HG02759 (cell line): Measurements from ENCODE around the gene RNF215.
A peak's percentile ranks its signal among the peaks of the same experiment; 100 is the strongest.

ENCODE experiments used
- ATAC-seq: cut with Tn5 transposase; IDR thresholded peaks from one replicate; pipeline ENCODE4 v1.9.1; 2021; ENCODE audit warnings: mild to moderate bottlenecking, moderate library complexity; ENCODE audit not compliant: unreplicated experiment

RNF215 gene

DNA sequence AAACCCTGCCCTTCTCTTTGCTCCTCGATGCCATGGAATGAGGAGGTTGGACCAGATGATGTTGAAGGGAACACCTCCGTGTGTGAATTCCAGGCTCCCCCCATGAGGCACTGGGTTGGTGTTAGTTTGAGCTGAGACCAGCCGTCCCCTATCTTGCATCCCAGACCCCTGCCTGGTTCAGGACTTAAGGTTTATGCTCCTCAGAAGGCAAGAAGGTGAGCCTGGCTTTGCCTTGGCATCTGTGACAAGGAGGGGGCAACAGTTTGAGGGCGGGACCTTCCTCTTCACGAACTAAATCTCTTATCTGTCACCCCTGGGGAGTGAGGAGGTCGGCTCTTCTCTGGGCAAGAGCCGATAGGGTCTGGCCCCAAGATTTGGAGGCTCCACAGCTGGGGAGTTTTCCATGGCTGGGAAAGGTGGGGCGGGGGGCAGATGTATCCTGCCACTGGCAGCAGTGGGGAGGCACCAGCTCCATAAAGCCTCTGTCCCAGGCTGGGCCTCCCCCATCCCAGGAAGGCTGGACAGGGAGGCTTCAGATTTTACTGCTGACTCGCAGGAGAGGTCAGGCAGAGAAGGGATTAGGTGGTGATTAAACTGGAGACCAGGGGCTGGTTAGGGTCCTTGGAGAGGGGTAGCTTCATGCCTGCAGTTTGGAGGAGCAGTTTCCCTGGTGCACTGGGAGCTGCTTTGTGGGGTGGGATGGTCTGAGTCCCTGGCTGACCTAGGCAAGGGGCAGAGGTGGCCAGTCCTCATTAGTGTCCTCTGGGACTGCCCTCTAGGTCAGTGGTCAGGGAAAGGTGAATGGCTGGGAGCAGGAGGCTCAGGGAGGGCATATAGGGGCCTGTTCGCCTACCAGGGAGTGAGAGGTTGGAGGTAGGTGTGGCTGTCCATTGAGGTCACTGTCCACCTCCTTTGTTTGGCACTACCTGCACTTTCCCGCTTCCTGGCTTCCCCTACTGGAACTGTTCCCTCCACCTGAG lies 10.7 kb upstream of the RNF215 start:
- ATAC-seq, result no peak

DNA sequence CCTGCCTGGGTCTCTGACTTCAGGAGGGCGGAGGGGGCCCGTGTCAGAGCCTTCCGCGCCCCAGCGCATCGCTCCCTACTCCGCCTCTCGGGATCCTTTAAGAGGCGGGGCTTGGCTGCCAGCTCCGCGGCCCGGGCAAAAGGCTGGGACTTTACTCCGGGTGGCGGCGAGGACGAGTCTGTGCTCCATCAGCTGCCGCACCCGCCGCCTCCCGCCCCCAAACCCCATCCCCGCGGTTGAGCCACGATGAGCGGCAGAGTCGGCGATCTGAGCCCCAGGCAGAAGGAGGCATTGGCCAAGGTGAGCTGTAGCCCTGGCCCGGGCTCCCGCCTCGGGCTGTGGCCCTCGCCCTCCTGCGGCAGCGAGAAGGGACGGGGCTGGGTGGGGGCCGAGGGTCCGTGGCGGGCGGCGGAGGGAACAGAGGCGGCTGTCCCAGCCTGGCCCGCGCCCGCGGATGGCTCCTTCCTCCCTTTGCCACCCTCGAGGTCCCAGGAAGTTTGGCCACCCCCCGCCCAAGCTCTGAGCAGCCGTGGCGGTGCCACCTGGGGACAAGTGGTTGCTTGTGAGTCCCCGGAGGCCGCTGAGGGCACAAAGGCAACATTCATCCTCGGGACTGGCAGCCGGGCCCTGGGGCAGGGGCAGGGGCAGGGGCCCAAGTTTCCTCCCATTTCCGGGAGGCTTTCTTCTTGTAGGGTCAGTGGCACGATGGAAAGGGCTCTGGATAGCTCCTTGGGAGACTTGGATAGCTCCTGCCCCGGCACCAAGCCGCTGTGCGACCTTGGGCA lies 9.9 kb upstream of the RNF215 start, which contains the start of gene SEC14L2:
Gene SEC14L2 (plus strand): TSS at position 148 of the 785 bp plus-strand sequence. CDS start 99 bp downstream, at position 247.
- no peak for ATAC-seq

DNA sequence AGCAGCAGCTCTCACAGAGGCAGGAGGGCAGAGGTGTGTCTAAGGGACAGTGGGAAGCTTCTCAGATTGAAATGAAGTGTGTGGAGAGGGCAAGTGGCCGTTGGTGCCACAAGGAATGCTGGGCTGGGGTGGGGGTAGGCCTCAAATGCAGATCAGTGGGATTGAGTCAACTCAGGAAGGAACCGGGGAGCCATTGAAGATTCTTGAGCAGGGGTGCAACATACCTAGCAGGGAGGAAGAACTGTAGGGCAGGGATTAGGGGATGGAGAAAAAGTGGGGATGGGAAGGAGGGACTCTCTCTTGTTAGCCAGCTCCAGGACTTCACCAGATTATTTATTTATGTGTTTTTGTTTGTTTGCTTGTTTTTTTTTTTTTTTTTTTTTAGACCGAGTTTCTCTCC lies 6.7 kb upstream of the RNF215 start:
- no peak for ATAC-seq

DNA sequence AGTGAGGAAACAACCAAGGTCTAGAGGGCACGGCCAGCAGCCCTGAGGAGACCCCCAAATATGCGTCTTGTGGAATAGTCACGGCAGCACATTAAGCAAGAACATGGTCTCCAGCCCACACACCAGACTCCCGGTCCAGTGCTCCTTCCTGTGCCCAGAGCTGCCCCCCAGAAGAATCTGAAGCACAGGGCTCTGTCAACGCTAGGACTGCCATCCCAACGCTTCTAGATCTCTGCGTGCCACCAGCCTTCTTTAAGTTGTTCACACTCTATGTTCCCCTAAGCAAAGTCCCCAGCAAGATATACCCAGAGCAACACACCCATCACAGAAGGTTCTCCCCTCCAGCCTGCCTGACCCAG lies 6.1 kb upstream of the RNF215 start:
- ATAC-seq, result no peak

DNA sequence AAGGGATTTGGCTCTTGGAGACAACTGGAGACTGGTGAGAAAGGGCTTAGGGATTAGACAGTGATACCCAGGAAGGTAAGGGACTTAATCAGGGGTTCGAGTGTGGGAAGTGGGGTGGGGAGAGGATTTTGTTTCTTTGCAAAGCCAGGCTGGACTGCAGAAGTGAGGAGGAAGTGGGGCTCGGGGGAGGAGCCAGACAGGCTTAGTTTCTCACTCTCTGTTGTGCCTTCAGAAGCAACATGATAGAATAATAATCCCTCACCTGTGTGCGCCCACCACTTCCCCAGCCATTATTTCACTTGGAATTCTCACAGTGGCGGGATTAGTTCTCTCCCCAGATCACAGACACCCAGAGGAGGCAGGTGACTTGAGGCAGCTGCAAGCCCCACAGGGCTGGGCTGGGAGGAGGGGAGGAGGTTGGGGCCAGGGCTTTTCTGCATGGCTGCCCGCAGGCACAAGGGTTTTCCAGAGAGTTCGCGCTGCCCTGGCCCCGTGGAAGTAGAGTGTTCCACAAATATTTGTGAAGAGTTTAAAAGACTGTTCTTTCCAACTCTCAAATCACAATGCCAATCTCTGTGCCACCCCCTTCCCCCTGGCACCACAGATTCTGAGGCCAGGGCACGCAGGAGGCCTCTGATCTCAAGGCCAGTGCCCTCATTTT lies 5.6 kb upstream of the RNF215 start:
- no peak for ATAC-seq

DNA sequence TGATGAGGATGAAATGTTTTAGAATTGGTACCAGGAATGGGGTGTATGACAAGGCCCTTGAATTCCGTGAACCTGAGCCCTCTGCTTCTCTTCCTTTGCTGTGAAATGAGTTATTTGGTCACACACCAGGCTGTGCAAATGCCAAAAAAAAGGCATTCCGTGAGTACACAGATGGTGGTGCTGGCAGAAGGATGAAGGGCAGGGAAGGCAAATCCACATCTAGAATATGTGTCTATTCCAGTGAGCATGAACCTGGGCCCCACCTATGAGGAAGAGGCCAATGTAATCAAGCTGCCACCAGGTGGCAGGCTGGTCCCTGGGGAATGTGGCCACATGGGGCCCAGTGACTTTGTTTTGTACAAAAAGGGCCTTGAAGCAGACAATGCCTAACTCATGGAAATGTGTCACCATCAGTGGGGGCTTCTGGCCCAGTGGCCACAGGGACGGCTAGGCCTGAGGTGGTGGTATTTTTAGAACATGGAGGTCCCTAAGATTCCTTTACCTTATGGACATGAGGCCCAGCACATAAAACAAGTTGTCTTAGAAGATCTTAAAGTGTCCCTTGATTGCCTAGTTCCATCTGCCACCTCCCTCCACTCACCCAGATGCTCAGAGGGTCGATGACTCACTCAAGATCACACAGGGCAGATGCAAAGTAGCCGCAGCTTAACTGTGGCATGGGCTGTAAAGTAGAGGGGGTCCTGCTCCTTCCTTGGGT lies 3.9 kb upstream of the RNF215 start:
- ATAC-seq, result peak; percentile 40

DNA sequence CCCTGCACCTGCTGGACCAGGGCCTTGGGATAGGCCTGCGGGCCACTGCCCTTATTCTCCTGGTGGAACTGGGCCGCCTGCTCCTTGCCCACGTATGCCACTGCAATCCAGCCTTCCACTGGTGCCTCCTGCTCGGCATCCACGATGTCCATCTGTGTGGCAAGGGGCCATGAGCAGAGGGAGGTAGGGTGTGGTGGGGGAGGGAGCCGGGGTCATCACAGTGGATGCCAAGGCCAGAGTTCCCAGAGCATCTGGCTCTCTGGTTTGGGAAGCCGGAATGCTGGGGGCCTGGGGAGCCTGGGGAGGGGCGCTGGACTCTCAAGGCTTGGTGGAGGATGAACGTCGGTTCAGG lies 627 bp downstream of the RNF215 start:
- no peak for ATAC-seq

DNA sequence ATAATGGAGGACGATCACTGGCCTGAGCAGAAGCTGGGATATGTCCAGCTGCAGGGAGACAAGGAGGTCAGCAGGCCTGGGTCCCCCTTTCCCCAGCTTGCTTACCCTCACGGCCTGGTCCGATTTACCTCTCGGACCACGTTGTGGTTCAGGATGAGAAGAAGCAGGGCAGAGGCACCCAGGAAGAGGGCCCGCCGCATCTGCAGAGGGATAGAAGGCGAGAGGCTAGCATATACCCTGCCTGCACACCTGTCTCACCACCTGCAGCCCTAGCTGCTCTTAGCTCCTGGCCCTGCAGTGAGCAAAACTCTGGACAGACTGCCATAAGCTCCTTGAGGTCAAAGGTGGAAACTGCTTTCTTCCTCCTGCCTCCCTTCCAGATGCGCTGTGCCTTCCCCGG lies 1.3 kb downstream of the RNF215 start:
- ATAC-seq, result no peak

DNA sequence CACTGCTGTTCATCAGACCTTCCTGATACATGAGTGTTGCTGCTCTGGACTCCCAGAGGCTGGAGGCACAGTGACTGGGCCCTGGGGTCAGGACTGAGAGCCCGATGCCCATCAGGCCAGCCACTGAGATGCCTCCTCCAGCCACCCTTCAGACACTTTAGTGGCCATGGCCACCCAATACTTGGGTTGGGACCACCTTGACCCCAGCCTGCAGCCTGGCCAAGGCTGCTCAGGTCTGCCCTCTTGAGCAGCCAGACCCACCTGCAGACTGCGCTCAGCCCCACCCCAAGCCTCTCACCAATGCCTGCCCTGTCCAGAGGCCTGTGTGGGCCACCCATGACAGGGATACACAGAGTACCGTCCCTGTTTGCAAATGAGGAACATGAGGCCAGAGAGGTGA lies 4.2 kb downstream of the RNF215 start:
- ATAC-seq, result no peak

DNA sequence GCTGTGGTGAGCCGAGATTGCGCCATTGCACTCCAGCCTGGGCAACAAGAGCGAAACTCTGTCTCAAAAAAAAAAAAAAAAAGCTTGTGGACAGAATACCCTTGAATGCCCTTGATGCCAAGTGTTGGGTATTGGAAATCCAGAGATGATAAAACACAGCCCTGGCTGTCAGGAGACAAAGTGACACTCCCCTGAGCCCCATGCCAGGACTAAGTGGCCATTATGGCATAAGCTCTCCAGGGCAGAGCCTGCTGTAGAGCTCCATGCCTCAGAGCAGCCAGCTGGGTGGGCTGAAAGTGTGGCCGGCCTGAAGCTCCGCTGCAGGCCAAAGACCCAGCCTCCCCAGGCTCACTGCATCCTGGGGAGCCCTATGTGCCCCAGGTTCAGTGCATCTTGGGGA lies 4.9 kb downstream of the RNF215 start:
- ATAC-seq, result no peak

DNA sequence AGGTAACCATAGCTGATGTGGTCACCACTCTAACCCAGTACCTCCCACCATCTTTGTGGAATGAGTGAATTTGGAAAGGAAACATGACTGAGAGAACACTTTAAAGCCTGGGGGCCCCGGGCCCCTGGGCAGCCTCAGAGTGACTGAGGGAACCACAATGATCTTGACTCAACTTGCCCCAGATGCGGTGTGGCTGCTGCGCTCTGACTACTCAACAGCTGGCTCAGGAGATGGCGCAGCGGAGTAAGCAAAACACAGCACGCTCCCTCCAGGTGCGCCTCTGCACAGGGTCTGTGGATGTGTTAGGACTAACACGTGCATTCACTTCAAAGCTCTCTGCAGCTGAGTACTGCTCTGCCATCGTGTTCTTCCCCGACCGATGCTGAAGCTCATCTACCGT lies 5.9 kb downstream of the RNF215 start:
- no peak for ATAC-seq

DNA sequence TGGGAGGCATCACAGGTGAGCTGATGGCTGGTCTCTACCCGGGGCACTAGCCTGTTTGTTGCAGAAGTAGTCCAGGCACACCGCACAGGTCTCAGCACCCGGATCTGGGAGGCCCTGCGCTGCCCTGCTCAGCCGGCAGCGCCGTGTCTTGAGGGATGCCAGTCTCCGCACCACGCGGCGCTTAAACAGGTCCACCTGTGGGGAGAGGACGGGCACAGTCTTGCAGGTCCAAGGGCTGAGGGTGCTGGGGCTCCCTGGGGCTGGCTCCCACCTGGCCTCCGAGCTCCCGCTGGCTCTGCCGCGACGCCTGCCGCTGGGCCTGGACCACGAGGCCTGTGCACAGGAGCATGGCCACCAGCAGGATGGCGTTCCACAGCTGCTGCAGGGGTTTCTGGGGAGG lies 7.2 kb downstream of the RNF215 start:
- ATAC-seq, result no peak

DNA sequence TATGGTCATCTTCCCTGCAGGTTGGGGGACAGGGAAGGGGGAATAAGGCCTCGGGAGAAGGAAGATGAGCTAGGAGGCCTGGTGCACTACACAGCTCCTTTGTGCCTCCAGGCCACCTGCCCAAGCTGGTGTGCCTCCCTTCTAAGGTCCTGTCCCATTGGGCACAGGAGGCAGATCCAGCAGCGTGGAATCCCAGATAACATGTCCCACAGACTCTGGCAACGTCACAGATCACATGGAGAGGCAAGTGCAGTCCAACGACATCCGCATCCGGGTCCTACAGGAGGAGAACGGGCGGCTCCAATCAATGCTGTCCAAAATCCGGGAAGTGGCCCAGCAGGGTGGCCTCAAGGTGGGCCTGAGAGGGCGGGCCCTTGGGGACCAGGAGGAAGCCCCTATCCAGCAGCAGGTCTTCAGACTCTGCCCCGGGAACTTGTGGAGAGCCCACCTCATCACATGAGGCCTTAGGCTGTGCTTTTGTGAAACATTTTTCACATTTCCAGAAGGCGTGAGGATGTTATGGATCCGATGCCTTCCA lies 11.8 kb downstream of the RNF215 start:
- ATAC-seq, result no peak

DNA sequence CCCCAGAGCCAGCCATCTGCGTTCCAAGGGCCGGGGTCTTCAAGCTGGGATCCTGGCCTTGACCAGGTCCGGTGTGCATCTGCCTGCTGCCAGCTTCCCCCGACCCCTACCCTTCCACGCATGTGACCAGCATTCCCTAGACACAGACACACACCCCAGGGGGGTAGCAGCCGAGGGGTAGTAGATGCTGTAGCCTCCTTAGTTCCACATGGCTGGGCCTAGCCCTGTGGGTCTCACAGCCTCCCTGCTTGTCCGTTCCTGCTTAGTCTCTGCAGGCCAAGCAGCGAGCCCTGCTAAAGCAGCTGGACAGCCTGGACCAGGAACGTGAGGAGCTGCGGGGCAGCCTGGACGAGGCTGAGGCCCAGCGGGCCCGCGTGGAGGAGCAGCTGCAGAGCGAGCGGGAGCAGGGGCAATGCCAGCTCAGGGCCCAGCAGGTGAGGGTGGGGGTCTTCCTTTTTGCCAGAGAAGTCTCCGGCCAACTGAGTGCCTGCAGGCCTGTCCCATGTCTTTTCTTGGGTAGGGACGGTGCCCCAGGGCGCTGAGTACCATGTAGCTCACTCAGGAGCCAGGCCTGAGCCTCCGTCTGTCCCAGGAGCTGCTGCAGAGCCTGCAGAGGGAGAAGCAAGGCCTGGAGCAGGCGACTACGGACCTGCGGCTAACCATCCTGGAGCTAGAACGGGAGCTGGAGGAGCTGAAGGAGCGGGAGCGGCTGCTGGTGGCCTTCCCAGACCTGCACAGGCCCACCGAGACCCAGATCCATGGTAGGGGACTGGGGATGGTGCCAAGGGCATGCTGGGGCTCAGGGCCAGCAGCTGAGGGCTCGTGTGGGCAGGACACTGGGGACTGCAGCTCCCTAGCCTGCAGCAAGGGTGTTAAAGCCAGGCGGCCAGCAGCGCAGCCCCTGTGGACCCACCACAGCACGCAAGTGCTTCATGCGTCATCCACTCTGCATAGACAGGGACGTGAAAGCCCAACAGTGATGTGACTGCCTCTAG lies 13.6 kb downstream of the RNF215 start:
- no peak for ATAC-seq

DNA sequence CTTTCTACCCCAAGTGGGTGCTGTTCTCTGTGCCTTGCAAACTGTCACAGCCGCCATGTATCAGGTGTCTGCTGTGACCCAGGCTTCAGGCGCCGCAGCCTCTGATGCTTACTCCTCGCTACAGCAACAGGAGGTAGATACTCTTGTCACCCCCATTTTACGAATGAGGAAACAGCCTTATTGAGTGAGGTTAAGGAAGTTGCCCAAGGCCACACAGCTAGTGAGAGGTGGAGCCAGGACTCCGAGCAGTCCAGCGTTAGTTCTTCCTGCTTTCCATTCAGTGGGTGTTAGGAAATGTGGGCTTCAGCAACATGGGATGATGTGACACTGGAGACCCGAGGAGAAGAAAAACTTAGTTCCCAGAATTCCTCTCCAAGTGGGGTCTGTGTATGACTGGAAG lies 14.3 kb downstream of the RNF215 start:
- no peak for ATAC-seq

DNA sequence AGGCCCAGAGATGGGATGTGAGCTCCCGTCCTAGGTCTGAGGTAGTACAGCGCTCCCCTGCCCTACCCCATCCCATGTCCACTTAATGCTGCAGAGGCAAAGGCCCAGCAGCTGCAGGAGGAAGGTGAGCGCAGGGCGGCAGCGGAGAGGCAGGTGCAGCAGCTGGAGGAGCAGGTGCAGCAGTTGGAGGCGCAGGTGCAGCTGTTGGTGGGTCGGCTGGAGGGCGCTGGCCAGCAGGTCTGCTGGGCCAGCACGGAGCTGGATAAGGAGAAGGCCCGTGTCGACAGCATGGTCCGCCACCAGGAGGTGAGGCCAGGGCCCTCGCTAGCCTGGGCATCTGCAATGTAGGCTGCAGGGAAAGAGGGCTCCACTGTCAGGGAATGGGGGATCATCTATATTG lies 15.2 kb downstream of the RNF215 start:
- no peak for ATAC-seq

DNA sequence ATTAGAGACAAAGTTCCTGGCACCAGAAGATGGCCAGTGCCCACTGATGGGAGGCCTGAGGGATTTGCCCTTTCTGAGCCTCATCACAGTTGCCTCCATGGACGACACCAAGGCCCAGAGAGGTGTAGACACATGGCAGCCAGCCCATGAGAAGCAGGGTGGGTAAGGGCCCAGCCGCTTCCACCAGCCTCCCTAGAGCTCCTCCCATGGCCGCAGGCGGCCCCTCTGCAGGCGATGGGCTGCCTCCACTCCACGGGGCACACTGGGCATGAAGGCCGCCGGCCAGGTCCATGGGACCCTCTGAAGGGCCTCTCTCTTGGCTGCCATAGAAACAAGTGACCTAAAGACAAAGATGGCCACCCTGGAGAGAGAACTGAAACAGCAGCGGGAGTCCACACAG lies 15.9 kb downstream of the RNF215 start:
- no peak for ATAC-seq

DNA sequence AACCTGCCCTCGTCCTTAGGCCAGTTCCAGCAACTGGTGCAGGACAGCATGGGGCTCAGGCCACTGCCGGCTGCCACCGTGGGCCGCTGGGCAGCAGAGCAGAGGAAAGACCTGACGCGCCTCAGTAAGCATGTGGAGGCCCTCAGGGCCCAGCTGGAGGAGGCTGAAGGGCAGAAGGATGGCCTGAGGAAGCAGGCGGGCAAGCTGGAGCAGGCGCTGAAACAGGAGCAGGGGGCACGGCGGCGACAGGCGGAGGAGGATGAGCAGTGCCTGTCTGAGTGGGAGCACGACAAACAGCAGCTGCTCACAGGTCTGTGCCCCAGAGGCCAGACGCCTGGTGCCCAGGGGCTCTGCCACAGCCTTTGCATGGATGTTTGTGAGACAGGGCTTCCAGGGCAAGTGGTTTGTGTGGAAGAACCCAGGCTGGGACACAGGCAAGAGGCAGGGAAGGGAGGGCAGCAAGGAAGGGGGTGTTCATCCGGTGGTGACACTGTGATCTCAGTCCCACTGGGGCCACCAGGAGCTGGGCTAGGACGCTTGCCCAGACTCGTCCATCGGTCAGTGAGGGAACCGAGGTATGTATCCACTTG lies 16.5 kb downstream of the RNF215 start:
- no peak for ATAC-seq

DNA sequence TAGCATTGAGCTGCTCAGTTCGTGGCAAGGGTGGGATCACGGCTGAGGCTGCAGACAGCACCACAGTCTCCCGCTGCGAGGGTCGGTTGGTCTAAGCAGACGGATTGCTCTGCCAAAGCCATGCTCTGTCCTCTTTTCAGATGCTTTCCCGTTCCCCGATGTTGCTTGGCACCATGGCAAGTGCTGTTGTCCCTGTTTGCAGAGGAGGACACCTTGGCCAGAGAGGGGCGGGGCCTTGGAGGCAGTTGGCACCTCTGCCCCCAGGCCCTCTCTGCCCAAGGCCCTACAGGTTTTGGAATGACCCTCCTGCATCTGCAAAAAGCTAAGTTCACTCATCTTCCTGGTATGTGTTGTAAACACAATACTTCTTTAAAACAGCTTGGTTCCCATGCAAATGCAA lies 18.8 kb downstream of the RNF215 start:
- no peak for ATAC-seq
